Neural progenitor cell (in vitro differentiated cells): ENCODE results near the gene CTSL.

Source experiments
- EZH2 ChIP-seq: fragments of 200-600 bp; sonication (generic); IDR thresholded peaks from 2 replicates; pipeline ENCODE4 v1.6.1; 2017; ENCODE audit warnings: antibody characterized with exemption, mild to moderate bottlenecking, moderate library complexity
- EZH2phosphoT487 ChIP-seq: fragments of 200-600 bp; sonication (generic); IDR thresholded peaks from 2 replicates; pipeline ENCODE4 v1.6.1; 2017; ENCODE audit warnings: antibody characterized with exemption
- TF ChIP-seq, protein P1 (sequence below): fragments of 200-600 bp; sonication (generic); IDR thresholded peaks from 2 replicates; pipeline ENCODE4 v1.5.1; 2017; ENCODE audit warnings: antibody characterized with exemption, mild to moderate bottlenecking

DNA sequence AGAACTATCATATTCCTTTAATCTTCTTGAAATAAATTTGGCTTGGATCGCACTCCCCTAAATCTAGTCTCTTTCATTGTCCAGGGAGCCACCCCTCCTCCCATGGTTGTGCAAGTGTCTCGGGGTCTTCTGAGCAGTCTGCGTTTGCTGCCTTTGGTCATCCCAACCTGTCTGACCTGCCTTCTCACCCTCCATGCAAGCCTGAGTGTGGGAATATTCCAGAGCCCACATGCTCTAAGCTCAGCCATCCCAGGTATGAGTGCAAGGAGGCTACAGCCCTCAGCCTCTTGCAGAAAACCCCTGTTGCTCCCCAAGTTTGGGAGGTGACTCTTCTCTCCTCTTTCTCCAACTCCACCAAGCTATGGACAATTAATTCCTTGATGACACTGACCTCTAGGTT is 7.7 kb upstream of the CTSL start:
- TF ChIP-seq, protein P1, sequence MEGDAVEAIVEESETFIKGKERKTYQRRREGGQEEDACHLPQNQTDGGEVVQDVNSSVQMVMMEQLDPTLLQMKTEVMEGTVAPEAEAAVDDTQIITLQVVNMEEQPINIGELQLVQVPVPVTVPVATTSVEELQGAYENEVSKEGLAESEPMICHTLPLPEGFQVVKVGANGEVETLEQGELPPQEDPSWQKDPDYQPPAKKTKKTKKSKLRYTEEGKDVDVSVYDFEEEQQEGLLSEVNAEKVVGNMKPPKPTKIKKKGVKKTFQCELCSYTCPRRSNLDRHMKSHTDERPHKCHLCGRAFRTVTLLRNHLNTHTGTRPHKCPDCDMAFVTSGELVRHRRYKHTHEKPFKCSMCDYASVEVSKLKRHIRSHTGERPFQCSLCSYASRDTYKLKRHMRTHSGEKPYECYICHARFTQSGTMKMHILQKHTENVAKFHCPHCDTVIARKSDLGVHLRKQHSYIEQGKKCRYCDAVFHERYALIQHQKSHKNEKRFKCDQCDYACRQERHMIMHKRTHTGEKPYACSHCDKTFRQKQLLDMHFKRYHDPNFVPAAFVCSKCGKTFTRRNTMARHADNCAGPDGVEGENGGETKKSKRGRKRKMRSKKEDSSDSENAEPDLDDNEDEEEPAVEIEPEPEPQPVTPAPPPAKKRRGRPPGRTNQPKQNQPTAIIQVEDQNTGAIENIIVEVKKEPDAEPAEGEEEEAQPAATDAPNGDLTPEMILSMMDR, result no peak
- TF ChIP-seq EZH2phosphoT487 (no peak), EZH2 (no peak)
